ENCODE data around the gene AP1M1. TPM values are rescaled to one million over a fixed set of nuclear protein-coding genes. Genes with fewer than 3 reads are reported as not detected.

Gene AP1M1
- total and polyA plus RNA-seq, 2 experiments from 2014 or later = 114 to 158 TPM

DNA sequence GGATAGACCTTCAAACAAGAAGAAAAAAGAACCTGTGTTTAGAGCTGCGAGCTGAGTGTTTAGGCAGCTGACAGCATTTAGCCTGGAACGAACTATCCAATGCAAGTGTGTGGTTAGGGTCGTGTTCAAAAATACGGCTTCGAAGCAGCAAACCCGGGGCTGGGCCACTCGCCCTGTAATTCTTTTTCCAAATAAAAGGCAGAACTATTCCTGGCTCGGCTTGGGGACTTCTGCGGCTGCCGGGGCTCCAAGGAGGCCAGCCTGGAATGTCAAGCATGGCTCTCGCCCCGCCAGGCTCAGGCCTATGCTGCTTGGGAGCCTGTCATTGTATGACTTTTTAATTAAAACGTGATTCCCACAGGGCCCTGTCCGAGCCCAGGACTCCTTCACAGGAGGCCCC is 75.2 kb downstream of the AP1M1 start:
- Histone ChIP-seq H3K4me1 (ENCODE audit: low read depth) (no peaks in the 10 kb centered on the region), H3K27ac (peak overlapping the region; percentile 72), H3K4me3 (no peak overlapping the region), H3K36me3 (no peaks in the 10 kb centered on the region), H3K9me3 (ENCODE audit: low read depth) (no peaks in the 10 kb centered on the region), H3K27me3 (no peaks in the 10 kb centered on the region)
- peak; percentile 26 to 60 for DNase-seq (ENCODE audit: low read depth in 1 of 2, low spot score in 1 of 2)
- TF ChIP-seq CTCF (IDR thresholded peaks at IDR 0.05; ENCODE audit: low read depth, low read length) = no peak

GRCh38 chr19:16274447-16274846 is 76.7 kb downstream of the AP1M1 start:
- TF ChIP-seq CTCF (IDR thresholded peaks at IDR 0.05; ENCODE audit: low read depth, low read length) = no peak
- Histone ChIP-seq H3K36me3 (no peaks in the 10 kb centered on the region), H3K27me3 (no peaks in the 10 kb centered on the region), H3K27ac (no peak overlapping the region), H3K9me3 (ENCODE audit: low read depth) (no peaks in the 10 kb centered on the region), H3K4me3 (no peak overlapping the region), H3K4me1 (ENCODE audit: low read depth) (no peaks in the 10 kb centered on the region)
- peak in 1 of 2 donors; percentile 60 for DNase-seq (ENCODE audit: low read depth in 1 of 2, low spot score in 1 of 2)

DNA sequence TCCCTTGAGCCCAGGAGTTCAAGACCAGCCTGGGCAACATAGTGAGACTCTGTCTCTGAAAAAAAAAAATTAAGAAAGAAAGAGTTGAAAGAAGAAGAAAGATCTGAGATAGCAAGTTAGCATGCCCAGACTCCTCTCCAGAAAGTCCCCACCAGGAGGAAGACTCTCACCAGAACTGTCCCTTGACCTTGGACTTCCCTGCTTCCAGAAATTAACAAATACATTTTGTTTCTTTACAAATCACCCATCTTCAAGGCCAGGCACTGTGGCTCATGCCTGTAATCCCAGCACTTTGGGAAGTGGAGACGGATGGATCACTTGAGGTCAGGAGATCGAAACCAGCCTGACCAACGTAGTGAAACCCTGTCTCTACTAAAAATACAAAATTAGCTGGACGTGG is 82.6 kb downstream of the AP1M1 start:
- H3K9me3 ChIP-seq (ENCODE audit: low read depth) = no peaks in the 10 kb centered on the region
- H3K4me3 ChIP-seq = no peak overlapping the region
- peaks cover 10% of the 10 kb centered on the region for H3K4me1 ChIP-seq (ENCODE audit: low read depth)
- no peak for DNase-seq (ENCODE audit: low read depth in 1 of 2, low spot score in 1 of 2)
- TF ChIP-seq CTCF (IDR thresholded peaks at IDR 0.05; ENCODE audit: low read depth, low read length) = no peak
- no peak overlapping the region for H3K27ac ChIP-seq
- H3K36me3 ChIP-seq = no peaks in the 10 kb centered on the region
- H3K27me3 ChIP-seq = no peaks in the 10 kb centered on the region

DNA sequence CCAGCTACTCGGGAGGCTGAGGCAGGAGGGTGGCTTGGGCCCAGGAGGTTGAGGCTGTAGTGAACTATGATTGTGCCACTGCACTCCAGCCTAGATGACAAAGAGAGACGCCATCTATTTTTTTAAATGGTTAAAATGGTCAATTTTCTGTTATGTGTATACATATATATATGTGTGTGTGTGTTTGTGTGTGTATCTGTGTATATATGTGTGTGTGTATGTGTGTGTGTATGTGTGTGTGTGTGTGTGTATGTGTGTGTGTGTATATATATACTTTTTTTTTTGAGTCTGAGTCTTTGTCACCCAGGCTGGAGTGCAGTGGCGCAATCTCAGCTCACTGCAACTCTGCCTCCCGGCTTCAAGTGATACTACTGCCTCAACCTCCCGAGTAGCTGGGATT is 84.0 kb downstream of the AP1M1 start:
- no peak for TF ChIP-seq CTCF (IDR thresholded peaks at IDR 0.05; ENCODE audit: low read depth, low read length)
- H3K4me1 ChIP-seq (ENCODE audit: low read depth) = peaks cover 20% of the 10 kb centered on the region
- DNase-seq (ENCODE audit: low read depth in 1 of 2, low spot score in 1 of 2) = no peak
- no peak overlapping the region for H3K4me3 ChIP-seq
- no peaks in the 10 kb centered on the region for H3K27me3 ChIP-seq
- no peaks in the 10 kb centered on the region for H3K9me3 ChIP-seq (ENCODE audit: low read depth)
- H3K36me3 ChIP-seq = no peaks in the 10 kb centered on the region
- no peak overlapping the region for H3K27ac ChIP-seq

DNA sequence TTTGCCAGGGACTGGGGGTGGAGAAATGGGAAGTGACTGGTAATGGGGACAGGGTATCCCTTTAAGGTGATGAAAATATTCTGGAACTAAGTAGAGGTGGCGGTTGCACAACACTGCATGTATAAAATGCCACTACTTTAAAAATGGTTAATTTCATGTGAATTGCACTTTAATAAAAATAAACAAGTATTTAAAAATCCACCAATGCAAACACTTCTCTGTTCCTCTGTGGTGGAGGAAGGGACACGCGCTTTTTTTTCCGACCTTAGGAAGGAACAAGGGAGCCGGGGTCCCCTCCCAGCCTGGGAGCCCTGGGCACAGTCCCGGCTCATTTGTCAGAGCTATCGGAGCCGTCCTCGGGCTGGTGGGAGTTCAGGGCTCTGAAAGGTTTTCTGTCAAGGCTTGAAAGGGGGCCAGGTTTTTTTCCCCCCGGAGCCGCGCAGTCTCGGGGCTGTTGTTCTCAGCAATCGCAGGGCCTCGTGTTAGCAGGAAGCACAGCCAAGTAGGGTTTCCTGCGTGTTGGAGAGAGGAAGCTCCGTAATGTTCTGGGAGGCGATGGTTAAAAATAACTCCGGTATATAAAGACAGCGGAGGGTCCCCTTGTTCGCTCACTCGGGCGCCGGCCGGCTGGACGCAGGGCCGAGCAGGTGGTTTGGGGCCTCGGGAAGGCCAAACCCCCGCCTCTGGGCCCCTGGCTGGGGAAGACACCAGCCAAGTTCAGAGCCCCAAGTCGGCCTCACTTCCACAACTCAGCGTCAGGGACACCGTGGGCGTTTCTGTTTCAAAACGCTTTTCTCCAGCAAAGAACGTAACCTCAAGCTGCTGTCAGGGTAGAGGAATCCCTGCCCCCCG is 85.7 kb downstream of the AP1M1 start:
- H3K9me3 ChIP-seq (ENCODE audit: low read depth) = no peaks in the 10 kb centered on the region
- no peak overlapping the region for H3K4me3 ChIP-seq
- peak overlapping the region; percentile 89 for H3K27ac ChIP-seq
- H3K36me3 ChIP-seq = no peaks in the 10 kb centered on the region
- no peaks in the 10 kb centered on the region for H3K27me3 ChIP-seq
- H3K4me1 ChIP-seq (ENCODE audit: low read depth) = peaks cover 22% of the 10 kb centered on the region
- DNase-seq (ENCODE audit: low read depth in 1 of 2, low spot score in 1 of 2) = peak; percentile 14 to 93
- TF ChIP-seq CTCF (IDR thresholded peaks at IDR 0.05; ENCODE audit: low read depth, low read length) = no peak

Data from cardiac muscle cell (in vitro differentiated cells and primary cell).